Activated CD4-positive, alpha-beta memory T cell treated with anti-CD3 and anti-CD28 coated beads for 36 hours (primary cell): ENCODE results near the gene SLC38A2. TPM values are rescaled to one million over a fixed set of nuclear protein-coding genes. Genes with fewer than 3 reads are reported as not detected.

ENCODE experiments used
- CTCF ChIA-PET: fragments of 350-600 bp; sonication (Branson Sonifier 250); formaldehyde crosslinking; loops from one replicate; lab custom pipeline; 2021; ENCODE audit warnings: antibody characterized with exemption, inconsistent platforms; lab: Charles Lee
- POLR2A ChIA-PET: fragments of 350-600 bp; sonication (Branson Sonifier 250); formaldehyde crosslinking; loops from one replicate; lab custom pipeline; 2021; ENCODE audit warnings: antibody characterized with exemption; lab: Charles Lee
- DNase-seq: peaks from one replicate; pipeline ENCODE4 v3.0.0-alpha.2; 2020
- H3K27ac Mint-ChIP-seq: one replicate; pipeline ENCODE4 v1.8.0; 2021; ENCODE audit warnings: mixed read lengths
- H3K27me3 Mint-ChIP-seq: one replicate; pipeline ENCODE4 v1.8.0; 2021; ENCODE audit warnings: mixed read lengths
- H3K36me3 Mint-ChIP-seq: one replicate; pipeline ENCODE4 v1.8.0; 2021; ENCODE audit warnings: mixed read lengths
- H3K4me1 Mint-ChIP-seq: one replicate; pipeline ENCODE4 v1.8.0; 2021; ENCODE audit warnings: low read depth, mixed read lengths
- H3K4me3 Mint-ChIP-seq: one replicate; pipeline ENCODE4 v1.8.0; 2021; ENCODE audit warnings: mild to moderate bottlenecking, mixed read lengths
- H3K9me3 Mint-ChIP-seq: one replicate; pipeline ENCODE4 v1.8.0; 2021; ENCODE audit warnings: mixed read lengths
- intact Hi-C: fragments of 100-400 bp; cut with micrococcal nuclease; formaldehyde crosslinking; loops from one replicate; pipeline ENCODE4 v1.15.1; 2023
- total RNA-seq, 2 experiments: library from RNA; stranded (reverse); gene quantifications; one replicate each; pipeline ENCODE4 v1.2.3, GENCODE V29; 2021

SLC38A2 gene
- total RNA-seq, 2 experiments from 2014 or later = 173 to 187 TPM

GRCh38 chr12:46365951-46366379 is 6.6 kb downstream of the SLC38A2 start:
- Mint-ChIP-seq H3K4me1 (peaks cover 85% of the 10 kb centered on the region), H3K27ac (peak overlapping the region; percentile 51), H3K4me3 (no peak overlapping the region), H3K9me3 (no peaks in the 10 kb centered on the region), H3K36me3 (peaks cover 88% of the 10 kb centered on the region), H3K27me3 (peaks cover under 1% of the 10 kb centered on the region)
- ChIA-PET POLR2A (interaction anchor here (1.7 kb wide), 1 partner anchor 9 kb away, joined by 11 read pairs; no protein-coding TSS in a partner anchor), CTCF (interaction anchor here (2.4 kb wide), 1 partner anchor 241 kb away, joined by 10 read pairs; no protein-coding TSS in a partner anchor)
- no peak for DNase-seq
- intact Hi-C loops = no loop called here

- intact Hi-C loops = no loop called here
- Mint-ChIP-seq H3K4me3 (no peak overlapping the region), H3K9me3 (no peaks in the 10 kb centered on the region), H3K27me3 (no peaks in the 10 kb centered on the region), H3K27ac (peak overlapping the region; percentile 72), H3K36me3 (peaks cover 85% of the 10 kb centered on the region), H3K4me1 (peaks cover 81% of the 10 kb centered on the region)
- DNase-seq = no peak
- ChIA-PET CTCF (interaction anchor here (2.4 kb wide), 1 partner anchor 240 kb away, joined by 10 read pairs; no protein-coding TSS in a partner anchor), POLR2A (interaction anchor here (0.7 to 1.7 kb wide), 2 partner anchors 8 to 13 kb away, joined by 3 to 11 read pairs; no protein-coding TSS in a partner anchor)
Measured at GRCh38 chr12:46364777-46365580, 7.6 kb downstream of the SLC38A2 start.

DNA sequence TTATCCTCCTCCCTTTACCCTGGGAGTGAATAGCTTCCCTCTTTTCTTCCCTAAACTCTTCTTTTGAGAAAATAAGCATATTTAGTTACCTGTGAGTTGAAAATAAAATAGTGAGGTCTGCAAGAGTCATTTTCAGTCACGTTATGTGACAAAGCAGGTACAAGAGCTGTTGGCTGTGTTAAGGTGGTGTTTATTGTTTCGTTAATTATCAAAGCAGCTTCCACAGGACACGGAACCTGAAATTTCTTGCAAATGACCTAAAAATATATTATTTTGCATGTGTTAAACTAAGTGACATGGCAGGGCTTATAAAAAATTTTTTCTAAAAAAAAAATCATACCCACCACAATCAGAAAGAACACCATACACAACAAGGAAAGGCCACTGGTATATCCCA is 8.3 kb downstream of the SLC38A2 start:
- ChIA-PET POLR2A (no interaction called here), CTCF (interaction anchor here (2.4 kb wide), 1 partner anchor 239 kb away, joined by 10 read pairs; no protein-coding TSS in a partner anchor)
- no peaks in the 10 kb centered on the region for H3K27me3 Mint-ChIP-seq
- no peak for DNase-seq
- H3K4me1 Mint-ChIP-seq = peaks cover 77% of the 10 kb centered on the region
- intact Hi-C loops = no loop called here
- H3K27ac Mint-ChIP-seq = no peak overlapping the region
- peaks cover 85% of the 10 kb centered on the region for H3K36me3 Mint-ChIP-seq
- H3K9me3 Mint-ChIP-seq = no peaks in the 10 kb centered on the region
- H3K4me3 Mint-ChIP-seq = no peak overlapping the region

- no peaks in the 10 kb centered on the region for H3K27me3 Mint-ChIP-seq
- H3K4me1 Mint-ChIP-seq = peaks cover 73% of the 10 kb centered on the region
- POLR2A ChIA-PET = interaction anchor here (0.7 to 2.2 kb wide), 2 partner anchors 94 to 295 kb away, joined by 6 to 8 read pairs; partner anchors contain the start of gene SLC38A1
- intact Hi-C loops = no loop called here
- no peaks in the 10 kb centered on the region for H3K9me3 Mint-ChIP-seq
- H3K4me3 Mint-ChIP-seq = no peak overlapping the region
- no peak overlapping the region for H3K27ac Mint-ChIP-seq
- CTCF ChIA-PET = interaction anchor here (0.7 kb wide), 1 partner anchor 1032 kb away, joined by 3 read pairs; no protein-coding TSS in a partner anchor
- peaks cover 87% of the 10 kb centered on the region for H3K36me3 Mint-ChIP-seq
- DNase-seq = no peak
Measured at GRCh38 chr12:46363582-46364299, 8.8 kb downstream of the SLC38A2 start.

- H3K4me1 Mint-ChIP-seq = peaks cover 68% of the 10 kb centered on the region
- ChIA-PET CTCF (interaction anchor here (0.7 kb wide), 1 partner anchor 1033 kb away, joined by 3 read pairs; no protein-coding TSS in a partner anchor), POLR2A (interaction anchor here (0.7 to 2.2 kb wide), 2 partner anchors 93 to 295 kb away, joined by 6 to 8 read pairs; partner anchors contain the start of gene SLC38A1)
- intact Hi-C loops = no loop called here
- no peaks in the 10 kb centered on the region for H3K27me3 Mint-ChIP-seq
- H3K4me3 Mint-ChIP-seq = no peak overlapping the region
- DNase-seq = no peak
- H3K36me3 Mint-ChIP-seq = peaks cover 84% of the 10 kb centered on the region
- peak overlapping the region; percentile 59 for H3K27ac Mint-ChIP-seq
- no peaks in the 10 kb centered on the region for H3K9me3 Mint-ChIP-seq
Measured at GRCh38 chr12:46362895-46363581, 9.5 kb downstream of the SLC38A2 start.

GRCh38 chr12:46361667-46362034 is 10.9 kb downstream of the SLC38A2 start:
- CTCF ChIA-PET = interaction anchor here (1.0 kb wide), 1 partner anchor 300 kb away, joined by 3 read pairs; no protein-coding TSS in a partner anchor
- no peak overlapping the region for H3K4me3 Mint-ChIP-seq
- no peaks in the 10 kb centered on the region for H3K9me3 Mint-ChIP-seq
- peaks cover 70% of the 10 kb centered on the region for H3K36me3 Mint-ChIP-seq
- no peak for DNase-seq
- POLR2A ChIA-PET = interaction anchor here (2.2 kb wide), 1 partner anchor 92 kb away, joined by 8 read pairs; the partner anchor contains the start of gene SLC38A1
- peak overlapping the region; percentile 43 for H3K27ac Mint-ChIP-seq
- intact Hi-C loops = no loop called here
- no peaks in the 10 kb centered on the region for H3K27me3 Mint-ChIP-seq
- peaks cover 55% of the 10 kb centered on the region for H3K4me1 Mint-ChIP-seq

DNA sequence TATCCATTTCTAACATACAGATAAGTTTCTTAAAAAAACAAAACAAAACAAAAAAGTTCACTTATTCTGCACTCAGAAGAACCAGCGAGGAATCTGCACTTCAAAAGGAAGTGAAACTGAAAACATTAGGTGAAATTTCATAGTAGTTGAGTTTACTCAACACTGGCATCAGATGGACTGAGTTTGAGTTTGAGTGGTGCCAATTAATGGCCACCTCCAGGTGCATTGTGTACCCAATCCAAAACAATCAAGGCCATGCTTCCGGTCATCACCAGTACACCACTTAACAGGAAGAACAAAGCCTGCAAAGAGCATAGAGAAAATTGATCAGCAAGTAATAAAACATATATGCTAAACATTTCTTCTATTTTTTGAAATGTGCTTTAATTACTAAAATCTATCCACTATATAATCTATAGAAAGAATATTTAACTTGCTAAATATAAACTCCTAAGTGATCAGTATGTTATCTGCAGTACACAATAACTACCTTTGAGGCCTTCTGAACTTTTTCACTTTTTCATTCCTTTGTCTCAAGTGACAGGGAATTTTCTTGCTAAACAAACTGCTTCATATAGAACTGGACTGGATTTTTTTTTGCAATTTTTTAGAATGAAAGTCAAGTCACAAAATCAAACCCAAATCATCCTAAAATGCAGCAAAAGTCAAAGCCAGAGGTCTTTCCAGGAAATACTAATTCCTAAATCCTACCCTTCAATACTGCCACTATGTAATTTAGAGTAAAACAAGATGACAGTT is 11.5 kb downstream of the SLC38A2 start:
- Mint-ChIP-seq H3K27me3 (no peaks in the 10 kb centered on the region), H3K27ac (peak overlapping the region; percentile 71), H3K4me1 (peaks cover 51% of the 10 kb centered on the region), H3K9me3 (no peaks in the 10 kb centered on the region), H3K4me3 (no peak overlapping the region), H3K36me3 (peaks cover 65% of the 10 kb centered on the region)
- DNase-seq = no peak
- intact Hi-C loops = no loop called here
- ChIA-PET CTCF (no interaction called here), POLR2A (interaction anchor here (2.2 kb wide), 1 partner anchor 91 kb away, joined by 8 read pairs; the partner anchor contains the start of gene SLC38A1)

DNA sequence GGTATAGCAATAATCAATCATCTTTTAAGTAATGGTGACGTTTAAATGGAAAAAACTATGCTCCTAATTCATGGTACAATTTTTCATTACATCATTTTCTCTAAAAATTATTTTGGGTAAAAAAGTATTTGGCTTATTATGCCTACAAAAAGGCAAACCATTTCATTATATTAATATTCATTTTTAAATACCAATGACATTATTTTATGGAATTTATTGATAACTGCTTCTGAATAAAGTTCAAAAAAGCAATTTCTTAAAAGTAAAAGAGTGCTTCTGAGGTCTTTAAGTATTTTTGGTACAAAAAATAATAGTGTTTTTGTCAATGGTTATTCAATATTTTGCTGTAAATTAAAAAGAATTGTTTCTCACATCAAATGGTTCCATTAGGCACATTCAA is 12.2 kb downstream of the SLC38A2 start:
- no peak for DNase-seq
- intact Hi-C loops = no loop called here
- ChIA-PET CTCF (no interaction called here), POLR2A (no interaction called here)
- no peak overlapping the region for H3K4me3 Mint-ChIP-seq
- no peaks in the 10 kb centered on the region for H3K27me3 Mint-ChIP-seq
- peaks cover 45% of the 10 kb centered on the region for H3K4me1 Mint-ChIP-seq
- H3K9me3 Mint-ChIP-seq = no peaks in the 10 kb centered on the region
- H3K27ac Mint-ChIP-seq = no peak overlapping the region
- H3K36me3 Mint-ChIP-seq = peaks cover 59% of the 10 kb centered on the region

DNA sequence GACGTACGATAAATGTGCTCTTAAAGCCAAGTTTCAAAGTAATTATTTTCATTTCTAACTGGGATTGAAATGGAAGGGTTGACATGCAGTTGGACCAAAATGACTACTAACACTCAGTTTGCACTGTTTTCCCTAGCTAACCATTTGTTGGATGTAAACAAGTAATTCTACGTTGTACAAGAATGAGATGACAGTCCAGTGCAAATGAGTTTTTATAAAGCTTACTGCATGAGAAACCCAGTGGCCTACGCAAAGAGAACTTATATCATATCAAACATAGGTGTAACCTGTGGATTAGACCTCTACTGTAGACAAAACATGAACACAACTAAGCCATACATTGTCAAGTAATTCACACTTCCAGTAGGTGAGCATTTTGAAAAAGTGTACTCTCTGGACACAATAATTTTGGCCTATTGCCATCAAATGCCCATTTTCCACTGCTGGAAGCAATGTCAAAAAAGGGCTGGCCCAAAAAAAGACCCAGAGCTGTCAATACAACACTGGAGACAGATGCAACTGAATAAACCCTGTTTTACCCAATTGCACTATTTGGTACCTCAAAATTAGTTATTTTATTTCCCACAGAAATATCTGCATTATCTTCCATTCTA is 12.8 kb downstream of the SLC38A2 start:
- POLR2A ChIA-PET = interaction anchor here (1.5 to 3.1 kb wide), 2 partner anchors 8 to 11 kb away, joined by 8 to 13 read pairs; no protein-coding TSS in a partner anchor
- no peak overlapping the region for H3K4me3 Mint-ChIP-seq
- no peaks in the 10 kb centered on the region for H3K9me3 Mint-ChIP-seq
- peaks cover 54% of the 10 kb centered on the region for H3K36me3 Mint-ChIP-seq
- intact Hi-C loops = no loop called here
- H3K27me3 Mint-ChIP-seq = no peaks in the 10 kb centered on the region
- peaks cover 41% of the 10 kb centered on the region for H3K4me1 Mint-ChIP-seq
- peak overlapping the region; percentile 28 for H3K27ac Mint-ChIP-seq
- CTCF ChIA-PET = no interaction called here
- DNase-seq = no peak

GRCh38 chr12:46358791-46359666 is 13.5 kb downstream of the SLC38A2 start:
- ChIA-PET POLR2A (interaction anchor here (1.5 to 3.1 kb wide), 2 partner anchors 9 to 12 kb away, joined by 8 to 13 read pairs; no protein-coding TSS in a partner anchor), CTCF (no interaction called here)
- Mint-ChIP-seq H3K9me3 (no peaks in the 10 kb centered on the region), H3K4me3 (no peak overlapping the region), H3K36me3 (peaks cover 49% of the 10 kb centered on the region), H3K27ac (no peak overlapping the region), H3K4me1 (peaks cover 43% of the 10 kb centered on the region), H3K27me3 (no peaks in the 10 kb centered on the region)
- DNase-seq = no peak
- intact Hi-C loops = no loop called here
